ENCODE results near the gene CUTC.

The CUTC gene

GRCh38 chr10:99804471-99804870 is 72.4 kb downstream of the CUTC start:
- H3K4me3 ChIP-seq (ENCODE audit: low read length): no peak overlapping the region
- DNase-seq (ENCODE audit: low read depth): no peak
- TF ChIP-seq, protein P1, sequence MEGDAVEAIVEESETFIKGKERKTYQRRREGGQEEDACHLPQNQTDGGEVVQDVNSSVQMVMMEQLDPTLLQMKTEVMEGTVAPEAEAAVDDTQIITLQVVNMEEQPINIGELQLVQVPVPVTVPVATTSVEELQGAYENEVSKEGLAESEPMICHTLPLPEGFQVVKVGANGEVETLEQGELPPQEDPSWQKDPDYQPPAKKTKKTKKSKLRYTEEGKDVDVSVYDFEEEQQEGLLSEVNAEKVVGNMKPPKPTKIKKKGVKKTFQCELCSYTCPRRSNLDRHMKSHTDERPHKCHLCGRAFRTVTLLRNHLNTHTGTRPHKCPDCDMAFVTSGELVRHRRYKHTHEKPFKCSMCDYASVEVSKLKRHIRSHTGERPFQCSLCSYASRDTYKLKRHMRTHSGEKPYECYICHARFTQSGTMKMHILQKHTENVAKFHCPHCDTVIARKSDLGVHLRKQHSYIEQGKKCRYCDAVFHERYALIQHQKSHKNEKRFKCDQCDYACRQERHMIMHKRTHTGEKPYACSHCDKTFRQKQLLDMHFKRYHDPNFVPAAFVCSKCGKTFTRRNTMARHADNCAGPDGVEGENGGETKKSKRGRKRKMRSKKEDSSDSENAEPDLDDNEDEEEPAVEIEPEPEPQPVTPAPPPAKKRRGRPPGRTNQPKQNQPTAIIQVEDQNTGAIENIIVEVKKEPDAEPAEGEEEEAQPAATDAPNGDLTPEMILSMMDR (conservative IDR thresholded peaks at IDR 0.05; ENCODE audit: low read length): no peak

DNA sequence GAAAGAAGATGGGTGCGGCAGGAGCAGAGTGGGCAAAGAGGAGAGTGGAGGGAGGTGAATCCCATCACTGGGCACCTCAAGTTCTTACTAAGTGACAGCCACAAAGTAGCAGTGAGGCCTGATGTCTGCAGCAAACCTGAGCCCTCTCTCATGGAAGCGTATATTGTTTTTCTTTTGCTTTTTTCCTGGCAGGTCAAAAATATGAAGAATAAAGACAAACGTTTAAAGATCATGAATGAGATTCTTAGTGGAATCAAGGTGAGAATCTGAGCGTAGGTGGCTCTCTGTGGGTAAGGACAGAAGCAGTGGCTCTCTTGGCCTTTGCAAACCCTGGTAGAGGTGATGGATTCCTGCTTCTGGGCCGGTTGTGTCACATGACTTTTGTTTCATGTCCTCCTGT is 73.2 kb downstream of the CUTC start:
- no peak overlapping the region for H3K4me3 ChIP-seq (ENCODE audit: low read length)
- DNase-seq (ENCODE audit: low read depth): no peak
- TF ChIP-seq, protein P1 (conservative IDR thresholded peaks at IDR 0.05; ENCODE audit: low read length): no peak
